AG04449 (cell line): ENCODE results near the gene NCOA3.

Source experiments
- CTCF ChIA-PET: fragments of 350-600 bp; formaldehyde crosslinking; extraction: SDS; loops from one replicate; lab custom pipeline; 2021; ENCODE audit warnings: antibody characterized with exemption; lab: Yijun Ruan, JAX
- POLR2A ChIA-PET: fragments of 400-600, 350-600 bp; formaldehyde crosslinking; extraction: SDS; loops from one replicate; lab custom pipeline; 2020; ENCODE audit warnings: antibody characterized with exemption, inconsistent platforms; lab: Yijun Ruan, JAX
- DNase-seq: peaks from one replicate; pipeline ENCODE4 v3.0.0-alpha.2; 2010; ENCODE audit warnings: low read depth, low spot score
- H3K4me3 ChIP-seq: 2 replicates; pipeline ENCODE4 v1.5.1; 2011; ENCODE audit warnings: low read depth, mild to moderate bottlenecking, control low read depth, low read length
- TF ChIP-seq, protein P1 (sequence below): IDR thresholded peaks from one replicate; pipeline ENCODE4 v1.5.1; 2011; ENCODE audit warnings: mild to moderate bottlenecking, moderate library complexity, low read length, control low read depth, inconsistent platforms; ENCODE audit not compliant: insufficient read depth; ENCODE audit errors: missing control alignments

Gene NCOA3

DNA sequence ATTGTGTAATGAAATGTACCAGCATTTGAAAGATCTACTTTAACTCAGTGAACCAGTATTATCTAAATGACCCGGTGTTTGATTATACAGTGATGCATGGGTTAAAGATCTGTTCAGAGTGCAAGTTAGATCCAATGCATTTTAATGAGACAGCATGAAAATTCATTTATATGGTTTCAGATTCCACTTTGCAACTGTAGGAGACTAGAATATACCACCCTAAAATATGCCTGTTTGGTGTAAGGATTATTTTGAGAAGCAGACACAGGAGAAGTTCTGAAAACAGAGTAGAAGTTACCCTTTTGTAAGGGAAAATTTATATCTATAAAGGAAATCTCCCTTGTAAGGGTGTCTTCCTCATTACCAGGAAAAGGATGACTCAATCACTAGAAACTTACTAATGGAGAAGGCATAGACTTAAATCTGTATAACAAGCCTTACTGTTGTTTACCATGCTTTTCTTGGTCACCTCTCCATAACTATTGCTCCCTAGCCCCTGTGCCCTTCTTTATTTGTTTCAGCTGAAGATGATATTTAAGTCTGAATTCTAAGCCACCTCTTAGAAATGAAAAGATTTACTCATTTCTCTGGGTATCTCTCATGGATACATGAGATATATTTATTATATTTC is 105.4 kb downstream of the NCOA3 start:
- ChIA-PET CTCF (no interaction called here), POLR2A (no interaction called here)
- DNase-seq: no peak
- TF ChIP-seq, protein P1, sequence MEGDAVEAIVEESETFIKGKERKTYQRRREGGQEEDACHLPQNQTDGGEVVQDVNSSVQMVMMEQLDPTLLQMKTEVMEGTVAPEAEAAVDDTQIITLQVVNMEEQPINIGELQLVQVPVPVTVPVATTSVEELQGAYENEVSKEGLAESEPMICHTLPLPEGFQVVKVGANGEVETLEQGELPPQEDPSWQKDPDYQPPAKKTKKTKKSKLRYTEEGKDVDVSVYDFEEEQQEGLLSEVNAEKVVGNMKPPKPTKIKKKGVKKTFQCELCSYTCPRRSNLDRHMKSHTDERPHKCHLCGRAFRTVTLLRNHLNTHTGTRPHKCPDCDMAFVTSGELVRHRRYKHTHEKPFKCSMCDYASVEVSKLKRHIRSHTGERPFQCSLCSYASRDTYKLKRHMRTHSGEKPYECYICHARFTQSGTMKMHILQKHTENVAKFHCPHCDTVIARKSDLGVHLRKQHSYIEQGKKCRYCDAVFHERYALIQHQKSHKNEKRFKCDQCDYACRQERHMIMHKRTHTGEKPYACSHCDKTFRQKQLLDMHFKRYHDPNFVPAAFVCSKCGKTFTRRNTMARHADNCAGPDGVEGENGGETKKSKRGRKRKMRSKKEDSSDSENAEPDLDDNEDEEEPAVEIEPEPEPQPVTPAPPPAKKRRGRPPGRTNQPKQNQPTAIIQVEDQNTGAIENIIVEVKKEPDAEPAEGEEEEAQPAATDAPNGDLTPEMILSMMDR: no peak
- no peak overlapping the region for H3K4me3 ChIP-seq

DNA sequence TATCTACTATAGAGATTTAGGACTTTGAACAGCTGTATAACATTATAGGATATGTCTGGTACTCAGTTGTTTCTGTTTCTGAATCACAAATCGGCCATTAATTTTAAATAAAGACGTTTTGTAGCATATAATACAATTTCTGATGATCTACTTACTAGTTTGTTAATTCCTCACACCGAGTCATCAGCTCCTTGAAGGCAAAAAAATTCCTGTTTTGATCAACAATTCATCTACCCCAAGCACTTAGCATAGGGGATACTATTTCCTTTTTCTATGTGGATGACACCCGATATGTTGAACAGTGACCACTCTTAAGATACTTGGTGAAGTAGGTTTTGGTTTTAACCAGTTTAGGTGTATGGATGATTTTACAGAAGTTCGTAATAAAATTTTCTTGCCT is 107.3 kb downstream of the NCOA3 start:
- POLR2A ChIA-PET: interaction anchor here (0.7 kb wide), 1 partner anchor 180 kb away, joined by 3 read pairs; no protein-coding TSS in a partner anchor
- TF ChIP-seq, protein P1: no peak
- no peak overlapping the region for H3K4me3 ChIP-seq
- no peak for DNase-seq
- CTCF ChIA-PET: interaction anchor here (0.7 to 3.7 kb wide), 5 partner anchors 12 to 413 kb away, joined by 3 to 16 read pairs (median 5); partner anchors contain the start of gene NCOA3

DNA sequence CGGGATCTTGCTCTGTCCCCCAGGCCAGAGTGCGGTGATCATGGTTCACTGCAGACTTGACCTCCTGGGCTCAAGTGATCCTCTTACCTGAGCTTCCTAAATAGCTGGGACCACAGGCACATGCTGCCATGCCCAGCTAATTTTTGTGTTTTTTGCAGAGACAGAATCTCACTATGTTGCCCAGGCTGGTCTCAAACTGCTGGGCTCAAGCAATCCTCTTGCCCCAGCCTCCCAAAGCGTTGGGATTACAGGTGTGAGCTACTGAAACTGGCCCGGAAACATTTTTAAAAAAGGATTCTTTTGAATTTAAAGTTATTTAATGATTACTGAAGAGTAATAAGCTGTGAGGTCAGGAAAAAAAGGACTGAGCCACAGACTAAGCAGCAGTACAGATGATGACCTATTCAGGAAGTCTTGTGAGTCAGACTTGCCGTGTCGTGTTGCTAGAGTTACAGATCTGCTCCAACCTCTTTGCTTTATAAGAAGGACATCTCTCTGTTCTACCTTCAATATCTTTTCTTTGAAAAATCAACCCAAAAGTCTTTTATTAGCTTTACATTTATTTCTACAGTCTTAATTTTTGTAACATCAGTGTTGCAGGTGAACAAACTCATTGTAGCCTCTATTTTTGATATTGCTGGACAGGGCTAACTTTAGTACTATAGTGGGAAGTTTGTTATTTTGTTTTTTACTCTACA is 108.7 kb downstream of the NCOA3 start:
- no peak overlapping the region for H3K4me3 ChIP-seq
- POLR2A ChIA-PET: no interaction called here
- CTCF ChIA-PET: interaction anchor here (1.2 to 3.7 kb wide), 10 partner anchors 9 to 337 kb away, joined by 3 to 34 read pairs (median 4); partner anchors contain the start of gene NCOA3
- TF ChIP-seq, protein P1: no peak
- peak; percentile 50 for DNase-seq

DNA sequence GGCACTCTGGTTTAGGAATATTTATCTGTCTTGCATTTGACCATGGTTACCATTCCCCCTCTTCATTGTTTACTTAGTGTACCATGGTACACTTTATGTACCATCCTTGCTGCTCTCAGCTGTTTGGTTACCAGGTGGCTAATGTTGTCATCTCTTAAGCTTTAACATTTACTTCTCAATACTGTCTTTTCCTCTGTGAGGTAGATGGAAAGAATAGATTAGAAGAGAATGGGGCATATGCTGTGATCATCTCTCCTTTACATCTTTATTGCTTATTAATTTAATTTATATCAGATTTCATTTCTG is 109.2 kb downstream of the NCOA3 start:
- DNase-seq: no peak
- no peak overlapping the region for H3K4me3 ChIP-seq
- ChIA-PET POLR2A (no interaction called here), CTCF (interaction anchor here (1.2 to 3.7 kb wide), 9 partner anchors 10 to 337 kb away, joined by 3 to 34 read pairs (median 4); partner anchors contain the start of gene NCOA3)
- TF ChIP-seq, protein P1: no peak

DNA sequence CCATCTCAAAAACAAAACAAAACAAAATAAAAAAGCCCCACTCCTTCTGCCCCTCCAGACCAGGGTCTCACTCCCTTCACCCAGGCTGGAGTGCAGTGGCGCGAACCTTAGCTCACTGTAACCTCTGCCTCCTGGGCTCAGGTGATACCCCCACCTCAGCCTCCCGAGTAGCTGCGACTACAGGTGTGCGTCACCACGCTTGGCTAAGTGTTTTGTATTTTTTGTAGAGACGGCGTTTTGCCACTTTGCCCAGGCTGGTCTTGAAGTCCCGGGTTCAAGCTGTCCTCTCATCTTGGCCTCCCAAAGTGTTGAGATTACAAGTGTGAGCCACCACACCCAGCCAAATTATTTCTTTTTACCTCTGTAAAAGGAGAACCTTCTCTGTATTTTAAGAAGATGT is 110.1 kb downstream of the NCOA3 start:
- TF ChIP-seq, protein P1: no peak
- ChIA-PET CTCF (interaction anchor here (1.0 to 3.7 kb wide), 4 partner anchors 9 to 338 kb away, joined by 3 to 34 read pairs (median 10); no protein-coding TSS in a partner anchor), POLR2A (no interaction called here)
- H3K4me3 ChIP-seq: no peak overlapping the region
- no peak for DNase-seq

DNA sequence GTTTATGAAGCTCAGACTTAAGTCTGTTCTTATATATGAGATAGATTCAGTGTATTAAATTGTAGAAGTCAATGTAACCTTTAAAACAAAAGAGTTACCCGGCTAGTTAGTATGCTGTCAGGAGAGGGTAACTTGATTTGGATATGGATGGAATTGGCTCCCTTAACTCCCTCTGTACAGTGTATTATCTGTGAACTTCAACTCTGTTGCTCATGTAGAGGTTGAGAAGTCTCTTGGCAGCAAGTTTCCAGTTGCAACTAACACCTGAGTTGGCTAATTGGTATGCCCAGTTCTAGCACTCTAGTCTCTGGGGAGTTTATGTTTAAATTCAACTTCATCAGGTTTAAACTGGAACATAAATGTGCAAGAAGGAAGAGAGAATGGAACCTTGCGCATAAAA is 111.0 kb downstream of the NCOA3 start:
- TF ChIP-seq, protein P1: no peak
- ChIA-PET POLR2A (no interaction called here), CTCF (interaction anchor here (1.0 to 3.7 kb wide), 5 partner anchors 8 to 339 kb away, joined by 3 to 34 read pairs (median 3); no protein-coding TSS in a partner anchor)
- H3K4me3 ChIP-seq: no peak overlapping the region
- DNase-seq: no peak
